Measurements from ENCODE around the gene TMEM87B.

Gene TMEM87B

GRCh38 chr2:112160283-112161250 is 105.5 kb downstream of the TMEM87B start:
- no peak for DNase-seq (ENCODE audit: low read depth)
- H3K4me3 ChIP-seq (replicated peaks; ENCODE audit: low read depth, low read length): no peak overlapping the region
- TF ChIP-seq, protein P1, sequence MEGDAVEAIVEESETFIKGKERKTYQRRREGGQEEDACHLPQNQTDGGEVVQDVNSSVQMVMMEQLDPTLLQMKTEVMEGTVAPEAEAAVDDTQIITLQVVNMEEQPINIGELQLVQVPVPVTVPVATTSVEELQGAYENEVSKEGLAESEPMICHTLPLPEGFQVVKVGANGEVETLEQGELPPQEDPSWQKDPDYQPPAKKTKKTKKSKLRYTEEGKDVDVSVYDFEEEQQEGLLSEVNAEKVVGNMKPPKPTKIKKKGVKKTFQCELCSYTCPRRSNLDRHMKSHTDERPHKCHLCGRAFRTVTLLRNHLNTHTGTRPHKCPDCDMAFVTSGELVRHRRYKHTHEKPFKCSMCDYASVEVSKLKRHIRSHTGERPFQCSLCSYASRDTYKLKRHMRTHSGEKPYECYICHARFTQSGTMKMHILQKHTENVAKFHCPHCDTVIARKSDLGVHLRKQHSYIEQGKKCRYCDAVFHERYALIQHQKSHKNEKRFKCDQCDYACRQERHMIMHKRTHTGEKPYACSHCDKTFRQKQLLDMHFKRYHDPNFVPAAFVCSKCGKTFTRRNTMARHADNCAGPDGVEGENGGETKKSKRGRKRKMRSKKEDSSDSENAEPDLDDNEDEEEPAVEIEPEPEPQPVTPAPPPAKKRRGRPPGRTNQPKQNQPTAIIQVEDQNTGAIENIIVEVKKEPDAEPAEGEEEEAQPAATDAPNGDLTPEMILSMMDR (IDR thresholded peaks at IDR 0.05; ENCODE audit: low read length, missing control alignments): no peak

DNA sequence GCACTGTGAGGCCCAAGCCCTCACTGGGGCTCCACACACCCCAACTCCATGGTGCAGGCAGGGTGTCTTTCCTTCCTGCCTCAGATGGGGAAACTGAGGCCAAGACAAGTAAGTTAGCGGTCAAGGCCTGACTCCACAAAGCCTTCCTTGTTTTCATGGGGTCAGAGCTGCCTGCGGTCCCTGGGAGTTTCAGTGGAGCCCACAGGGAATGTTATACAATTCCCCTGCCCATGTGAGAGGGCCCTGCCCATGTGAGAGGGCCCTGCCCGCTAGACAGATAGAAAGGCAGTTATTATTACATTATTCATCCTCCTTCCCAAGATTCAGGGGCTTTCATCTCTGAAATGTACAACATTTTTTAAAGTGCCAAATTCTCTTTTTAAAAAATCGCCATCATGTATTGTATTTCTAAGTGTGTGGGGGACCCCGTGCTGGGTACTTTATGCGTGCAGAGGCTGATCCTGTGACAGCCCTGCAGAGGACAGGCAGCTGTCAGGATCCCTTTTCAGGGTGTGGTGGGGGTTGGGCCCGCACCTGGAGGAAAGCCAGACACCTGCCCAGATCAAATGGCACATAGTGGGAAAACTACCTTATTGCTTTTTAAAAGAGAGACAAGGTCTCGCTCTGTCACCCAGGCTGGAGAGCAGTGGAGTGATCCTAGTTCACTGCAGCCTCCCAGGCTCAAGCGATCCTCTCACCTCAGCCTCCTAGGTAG is 106.5 kb downstream of the TMEM87B start:
- TF ChIP-seq, protein P1 (IDR thresholded peaks at IDR 0.05; ENCODE audit: low read length, missing control alignments): no peak
- no peak overlapping the region for H3K4me3 ChIP-seq (replicated peaks; ENCODE audit: low read depth, low read length)
- DNase-seq (ENCODE audit: low read depth): no peak

DNA sequence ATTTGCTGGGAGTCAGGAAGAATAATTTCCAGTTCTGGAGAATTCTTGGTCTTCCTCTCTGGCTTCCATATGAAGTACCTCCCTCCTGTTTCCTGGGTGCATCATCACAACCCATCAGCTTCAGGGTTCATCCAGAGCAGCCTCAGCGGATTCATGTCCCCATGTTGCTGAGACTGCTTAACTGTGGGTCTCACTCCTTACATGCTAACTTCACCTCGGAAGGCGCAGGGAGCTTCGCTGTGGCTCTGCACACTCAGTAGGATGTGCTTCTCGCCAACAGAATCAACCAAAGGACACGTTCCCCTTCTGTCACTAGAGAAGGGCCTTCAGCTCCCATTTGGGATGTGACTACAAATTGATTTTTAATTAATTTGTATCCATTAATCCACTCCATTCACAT is 107.3 kb downstream of the TMEM87B start:
- DNase-seq (ENCODE audit: low read depth): no peak
- TF ChIP-seq, protein P1 (IDR thresholded peaks at IDR 0.05; ENCODE audit: low read length, missing control alignments): no peak
- H3K4me3 ChIP-seq (replicated peaks; ENCODE audit: low read depth, low read length): no peak overlapping the region

DNA sequence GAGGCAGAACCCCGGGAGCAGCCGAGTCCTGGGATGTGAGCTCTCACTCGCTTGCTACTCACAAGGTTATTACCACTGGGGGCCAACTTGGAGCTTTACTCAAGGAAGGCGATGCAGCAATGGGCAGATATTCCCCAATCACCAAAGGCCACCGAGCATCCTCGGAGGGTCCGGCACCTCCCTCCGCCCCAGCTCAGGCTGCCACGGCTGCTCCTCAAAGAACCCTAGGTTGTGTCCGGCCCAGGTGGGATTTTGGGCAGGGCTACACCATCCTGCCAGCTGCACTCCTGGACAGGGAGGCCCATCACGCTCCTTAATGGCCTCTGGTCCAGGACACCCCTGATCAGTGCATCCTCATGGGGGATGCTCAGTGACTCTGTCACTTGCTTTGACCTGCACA is 107.9 kb downstream of the TMEM87B start:
- H3K4me3 ChIP-seq (replicated peaks; ENCODE audit: low read depth, low read length): no peak overlapping the region
- DNase-seq (ENCODE audit: low read depth): no peak

GRCh38 chr2:112163541-112163981 is 108.5 kb downstream of the TMEM87B start:
- TF ChIP-seq, protein P1 (IDR thresholded peaks at IDR 0.05; ENCODE audit: low read length, missing control alignments): no peak
- no peak for DNase-seq (ENCODE audit: low read depth)
- no peak overlapping the region for H3K4me3 ChIP-seq (replicated peaks; ENCODE audit: low read depth, low read length)

More for the DNA sequence above, 107.9 kb downstream of the TMEM87B start:
- TF ChIP-seq, protein P1 (IDR thresholded peaks at IDR 0.05; ENCODE audit: low read length, missing control alignments): no peak

GRCh38 chr2:112164876-112165275 is 109.8 kb downstream of the TMEM87B start:
- no peak overlapping the region for H3K4me3 ChIP-seq (replicated peaks; ENCODE audit: low read depth, low read length)
- TF ChIP-seq, protein P1 (IDR thresholded peaks at IDR 0.05; ENCODE audit: low read length, missing control alignments): no peak
- no peak for DNase-seq (ENCODE audit: low read depth)
